ENCODE measurements around the gene SRCIN1. TPM values are rescaled to one million over a fixed set of nuclear protein-coding genes. Genes with fewer than 3 reads are reported as not detected.
A peak's percentile ranks its signal among the peaks of the same experiment; 100 is the strongest.

SRCIN1 gene
- total and polyA plus RNA-seq, 12 donors = 0.27 to 3.2 (median 1.2) TPM

GRCh38 chr17:38575781-38576180 lies 30.0 kb downstream of the SRCIN1 start:
- Histone ChIP-seq H3K27me3 (peaks cover 37 to 99% (median 97%) of the 10 kb centered on the region in 7 donors), H3K27ac (no peak overlapping the region), H3K4me1 (peaks cover 8 to 31% (median 19%) of the 10 kb centered on the region in 9 donors), H3K9me3 (no peaks in the 10 kb centered on the region), H3K4me3 (no peak overlapping the region), H3K36me3 (no peaks in the 10 kb centered on the region)
- no peak for TF ChIP-seq CTCF (IDR thresholded peaks at IDR 0.05)
- intact Hi-C loops (cut with DNase I) = loop anchor here in 1 of 10 donors (5.0 kb wide), 1 partner anchor 257 kb away; no protein-coding TSS in a partner anchor
- 53 to 59% methylated on average over 5 of the region's 5 CpGs for WGBS, 2 donors
- ATAC-seq (no peak), DNase-seq (no peak)

GRCh38 chr17:38574712-38575111 lies 31.0 kb downstream of the SRCIN1 start:
- H3K9me3 ChIP-seq = no peaks in the 10 kb centered on the region
- TF ChIP-seq CTCF (IDR thresholded peaks at IDR 0.05) = no peak
- no peak overlapping the region for H3K27ac ChIP-seq
- H3K27me3 ChIP-seq = peaks cover 37 to 100% (median 96%) of the 10 kb centered on the region in 7 donors
- peaks cover 8 to 31% (median 19%) of the 10 kb centered on the region in 9 donors for H3K4me1 ChIP-seq
- H3K36me3 ChIP-seq = no peaks in the 10 kb centered on the region
- DNase-seq = no peak
- no peak overlapping the region for H3K4me3 ChIP-seq
- WGBS, 2 donors = 54 to 60% methylated on average over 13 of the region's 13 CpGs
- intact Hi-C loops (cut with DNase I) = loop anchor here in 1 of 10 donors (5.0 kb wide), 1 partner anchor 258 kb away; no protein-coding TSS in a partner anchor
- no peak for ATAC-seq

GRCh38 chr17:38572669-38573365 lies 32.9 kb downstream of the SRCIN1 start:
- DNase-seq = no peak
- peak in 2 of 8 donors; percentile 16 to 29 for ATAC-seq
- no peak overlapping the region for H3K27ac ChIP-seq
- WGBS, 2 donors = 2 to 3% methylated on average over 41 to 61 of the region's 61 CpGs
- no peaks in the 10 kb centered on the region for H3K9me3 ChIP-seq
- H3K4me3 ChIP-seq = peak overlapping the region in 8 of 10 donors; percentile 13 to 34 (median 24)
- no peak for TF ChIP-seq CTCF (IDR thresholded peaks at IDR 0.05)
- H3K36me3 ChIP-seq = no peaks in the 10 kb centered on the region
- intact Hi-C loops (cut with DNase I) = no loop called here
- peaks cover 33 to 99% (median 96%) of the 10 kb centered on the region in 7 donors for H3K27me3 ChIP-seq
- H3K4me1 ChIP-seq = peaks cover 0 to 16% (median 5%) of the 10 kb centered on the region in 9 donors

GRCh38 chr17:38571833-38572668 lies 33.7 kb downstream of the SRCIN1 start:
- H3K36me3 ChIP-seq = no peaks in the 10 kb centered on the region

More at GRCh38 chr17:38571833-38572668, 33.7 kb downstream of the SRCIN1 start:
- Histone ChIP-seq H3K27me3 (peaks cover 29 to 99% (median 96%) of the 10 kb centered on the region in 7 donors), H3K27ac (no peak overlapping the region), H3K4me1 (peaks cover 0 to 14% (median 5%) of the 10 kb centered on the region in 9 donors), H3K9me3 (no peaks in the 10 kb centered on the region), H3K4me3 (peak overlapping the region in 8 of 10 donors; percentile 13 to 34 (median 24))
- no peak for DNase-seq
- intact Hi-C loops (cut with DNase I) = no loop called here
- no peak for TF ChIP-seq CTCF (IDR thresholded peaks at IDR 0.05)
- no peak for ATAC-seq
- whole genome bisulfite sequencing, 2 donors = 7 to 9% methylated on average over 38 to 39 of the region's 39 CpGs
